MM.1S (cell line): Measurements from ENCODE around the gene TDP1.
"Not testable (repeated sequence)": the region's sequence is repeated elsewhere in the genome, so short reads cannot be mapped to it uniquely, and the experiment has no call there.

Experiments
- DNase-seq: peaks from one replicate; pipeline ENCODE4 v3.0.0-alpha.2; 2015
- H2AFZ ChIP-seq: fragments of 300-600 bp; sonication (generic); 2 replicates; pipeline ENCODE4 v1.6.0; 2016; ENCODE audit warnings: antibody characterized with exemption, low read length
- H3F3A ChIP-seq: fragments of 300-600 bp; sonication (generic); 2 replicates; pipeline ENCODE4 v1.6.1; 2016; ENCODE audit warnings: mild to moderate bottlenecking, antibody characterized with exemption, low read length, moderate library complexity, mixed read lengths; ENCODE audit not compliant: insufficient read depth
- H3K27ac ChIP-seq: fragments of 300-600 bp; sonication (generic); 2 replicates; pipeline ENCODE4 v1.5.1; 2016; ENCODE audit warnings: mild to moderate bottlenecking, low read length
- H3K27me3 ChIP-seq: fragments of 300-600 bp; sonication (generic); replicated peaks from 2 replicates; pipeline ENCODE4 v1.6.0; 2016; ENCODE audit warnings: low read length; ENCODE audit not compliant: insufficient read depth
- H3K36me3 ChIP-seq: fragments of 300-600 bp; sonication (generic); replicated peaks from 2 replicates; pipeline ENCODE4 v1.6.1; 2016; ENCODE audit warnings: mild to moderate bottlenecking, low read length, mixed read lengths; ENCODE audit not compliant: insufficient read depth
- H3K4me1 ChIP-seq: fragments of 300-600 bp; sonication (generic); 2 replicates; pipeline ENCODE4 v1.6.1; 2016; ENCODE audit warnings: low read length, mixed read lengths
- H3K4me2 ChIP-seq: fragments of 300-600 bp; sonication (generic); 2 replicates; pipeline ENCODE4 v1.6.0; 2016; ENCODE audit warnings: low read depth, low read length
- H3K4me3 ChIP-seq: fragments of 300-600 bp; sonication (generic); 2 replicates; pipeline ENCODE4 v1.5.1; 2016; ENCODE audit warnings: low read length, mixed read lengths
- H3K79me2 ChIP-seq: fragments of 300-600 bp; sonication (generic); 2 replicates; pipeline ENCODE4 v1.6.1; 2016; ENCODE audit warnings: mixed run types, low read length, mixed read lengths
- H3K9ac ChIP-seq: fragments of 300-600 bp; sonication (generic); 2 replicates; pipeline ENCODE4 v1.6.1; 2016; ENCODE audit warnings: low read length, mixed read lengths
- H3K9me2 ChIP-seq: fragments of 300-600 bp; sonication (generic); replicated peaks from 2 replicates; pipeline ENCODE4 v1.6.1; 2016; ENCODE audit warnings: mild to moderate bottlenecking, low read length, mixed read lengths; ENCODE audit not compliant: insufficient read depth
- H3K9me3 ChIP-seq: fragments of 300-600 bp; sonication (generic); replicated peaks from 2 replicates; pipeline ENCODE4 v1.6.1; 2016; ENCODE audit warnings: mild to moderate bottlenecking, low read length, mixed read lengths; ENCODE audit not compliant: insufficient read depth
- H4K20me1 ChIP-seq: fragments of 300-600 bp; sonication (generic); 2 replicates; pipeline ENCODE4 v1.6.1; 2016; ENCODE audit warnings: mild to moderate bottlenecking, low read length, moderate library complexity, mixed read lengths; ENCODE audit not compliant: insufficient read depth
- EZH2 ChIP-seq: fragments of 300-600 bp; sonication (generic); optimal IDR thresholded peaks from 2 replicates; pipeline ENCODE3; 2017; ENCODE audit warnings: low read depth, mild to moderate bottlenecking, antibody characterized with exemption, low read length, mixed read lengths
- EZH2phosphoT487 ChIP-seq: fragments of 300-600 bp; sonication (generic); IDR thresholded peaks from 2 replicates; pipeline ENCODE4 v1.6.1; 2018; ENCODE audit warnings: antibody characterized with exemption, low read length
- TF ChIP-seq, protein P1 (sequence below): fragments of 300-600 bp; sonication (generic); IDR thresholded peaks from 2 replicates; pipeline ENCODE4 v1.5.1; 2016; ENCODE audit warnings: antibody characterized with exemption, low read length, mixed read lengths

Gene TDP1

DNA sequence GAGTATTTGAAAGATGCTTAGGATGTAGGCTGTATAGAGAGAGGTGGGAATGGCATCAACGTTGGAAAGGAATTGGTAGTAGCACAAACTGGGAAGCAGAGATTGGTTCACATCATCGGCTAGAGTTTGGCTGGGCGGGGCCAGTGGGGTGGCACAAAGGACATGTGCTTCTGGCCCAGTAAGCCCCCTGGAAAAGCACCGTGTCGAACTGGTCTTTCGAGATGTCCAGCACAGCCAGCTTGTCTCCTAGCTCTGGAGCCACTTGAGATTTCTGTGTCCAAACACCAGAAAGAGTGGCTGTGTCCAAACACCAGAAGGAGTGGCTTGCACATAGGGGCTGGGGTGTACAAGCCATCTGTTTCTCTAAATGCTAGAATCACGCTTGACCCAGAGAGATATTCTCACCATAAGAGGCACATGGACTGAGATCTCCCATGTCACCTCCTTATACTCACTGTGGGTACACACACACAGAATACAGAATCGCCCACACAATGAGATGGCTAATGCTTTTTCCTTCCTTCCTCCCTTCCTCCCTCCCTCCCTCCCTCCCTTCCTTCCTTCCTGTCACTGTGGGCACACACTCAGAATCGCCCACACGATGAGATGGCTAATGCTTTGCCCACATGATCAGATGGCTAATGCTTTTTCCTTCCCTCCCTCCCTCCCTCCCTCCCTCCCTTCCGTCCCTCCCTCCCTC is 64.2 kb downstream of the TDP1 start:
- no peaks in the 10 kb centered on the region for H3K9me2 ChIP-seq
- H3K4me1 ChIP-seq, result no peaks in the 10 kb centered on the region
- H3K27ac ChIP-seq, result no peak overlapping the region
- H3K9ac ChIP-seq, result no peak overlapping the region
- no peaks in the 10 kb centered on the region for H4K20me1 ChIP-seq
- no peaks in the 10 kb centered on the region for H3K79me2 ChIP-seq
- TF ChIP-seq EZH2phosphoT487 (no peak), EZH2 (no peak)
- TF ChIP-seq, protein P1, sequence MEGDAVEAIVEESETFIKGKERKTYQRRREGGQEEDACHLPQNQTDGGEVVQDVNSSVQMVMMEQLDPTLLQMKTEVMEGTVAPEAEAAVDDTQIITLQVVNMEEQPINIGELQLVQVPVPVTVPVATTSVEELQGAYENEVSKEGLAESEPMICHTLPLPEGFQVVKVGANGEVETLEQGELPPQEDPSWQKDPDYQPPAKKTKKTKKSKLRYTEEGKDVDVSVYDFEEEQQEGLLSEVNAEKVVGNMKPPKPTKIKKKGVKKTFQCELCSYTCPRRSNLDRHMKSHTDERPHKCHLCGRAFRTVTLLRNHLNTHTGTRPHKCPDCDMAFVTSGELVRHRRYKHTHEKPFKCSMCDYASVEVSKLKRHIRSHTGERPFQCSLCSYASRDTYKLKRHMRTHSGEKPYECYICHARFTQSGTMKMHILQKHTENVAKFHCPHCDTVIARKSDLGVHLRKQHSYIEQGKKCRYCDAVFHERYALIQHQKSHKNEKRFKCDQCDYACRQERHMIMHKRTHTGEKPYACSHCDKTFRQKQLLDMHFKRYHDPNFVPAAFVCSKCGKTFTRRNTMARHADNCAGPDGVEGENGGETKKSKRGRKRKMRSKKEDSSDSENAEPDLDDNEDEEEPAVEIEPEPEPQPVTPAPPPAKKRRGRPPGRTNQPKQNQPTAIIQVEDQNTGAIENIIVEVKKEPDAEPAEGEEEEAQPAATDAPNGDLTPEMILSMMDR, result no peak
- H3K4me3 ChIP-seq, result no peak overlapping the region
- no peak overlapping the region for H3K4me2 ChIP-seq
- no peak overlapping the region for H2AFZ ChIP-seq
- DNase-seq, result no peak
- H3K36me3 ChIP-seq, result no peaks in the 10 kb centered on the region
- no peaks in the 10 kb centered on the region for H3K9me3 ChIP-seq
- no peaks in the 10 kb centered on the region for H3F3A ChIP-seq
- no peaks in the 10 kb centered on the region for H3K27me3 ChIP-seq

- H2AFZ ChIP-seq, result no peak overlapping the region
- H3K4me1 ChIP-seq, result no peaks in the 10 kb centered on the region
- no peaks in the 10 kb centered on the region for H3F3A ChIP-seq
- H3K27me3 ChIP-seq, result no peaks in the 10 kb centered on the region
- H3K9me2 ChIP-seq, result no peaks in the 10 kb centered on the region
- H3K4me3 ChIP-seq, result no peak overlapping the region
- no peaks in the 10 kb centered on the region for H4K20me1 ChIP-seq
- DNase-seq, result no peak
- no peaks in the 10 kb centered on the region for H3K9me3 ChIP-seq
- no peak overlapping the region for H3K27ac ChIP-seq
- no peak overlapping the region for H3K9ac ChIP-seq
- no peaks in the 10 kb centered on the region for H3K36me3 ChIP-seq
- no peak for TF ChIP-seq EZH2
- TF ChIP-seq, protein P1, result no peak
- no peak overlapping the region for H3K4me2 ChIP-seq
- no peaks in the 10 kb centered on the region for H3K79me2 ChIP-seq
Measured at GRCh38 chr14:90023176-90023896, 67.6 kb downstream of the TDP1 start.

DNA sequence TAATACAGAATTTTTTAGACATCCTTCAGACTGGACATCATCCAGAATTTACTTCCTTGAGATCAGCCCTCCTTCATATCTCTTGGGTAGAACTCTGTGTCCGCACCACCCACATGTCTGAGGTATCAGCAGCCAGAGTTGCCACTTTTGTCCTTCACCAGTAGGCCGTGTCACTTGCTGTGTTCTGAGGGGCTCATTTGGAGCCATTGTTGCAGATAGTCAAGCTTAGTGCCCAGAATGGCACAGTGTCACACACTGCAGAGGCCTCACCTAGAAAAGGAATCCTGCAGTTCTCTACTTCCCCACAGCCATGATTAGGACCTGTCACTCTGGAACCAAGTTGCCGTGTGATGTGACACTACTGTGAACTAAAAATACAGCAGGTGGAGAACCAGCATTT is 69.2 kb downstream of the TDP1 start:
- Histone ChIP-seq H3K27ac (no peak overlapping the region), H4K20me1 (no peaks in the 10 kb centered on the region), H3K4me1 (no peaks in the 10 kb centered on the region), H3K27me3 (no peaks in the 10 kb centered on the region), H2AFZ (no peak overlapping the region), H3F3A (no peaks in the 10 kb centered on the region), H3K4me3 (no peak overlapping the region), H3K9me2 (no peaks in the 10 kb centered on the region), H3K9me3 (no peaks in the 10 kb centered on the region), H3K4me2 (no peak overlapping the region), H3K79me2 (no peaks in the 10 kb centered on the region), H3K36me3 (no peaks in the 10 kb centered on the region), H3K9ac (no peak overlapping the region)
- TF ChIP-seq EZH2 (no peak), EZH2phosphoT487 (no peak)
- TF ChIP-seq, protein P1, result no peak
- DNase-seq, result no peak

DNA sequence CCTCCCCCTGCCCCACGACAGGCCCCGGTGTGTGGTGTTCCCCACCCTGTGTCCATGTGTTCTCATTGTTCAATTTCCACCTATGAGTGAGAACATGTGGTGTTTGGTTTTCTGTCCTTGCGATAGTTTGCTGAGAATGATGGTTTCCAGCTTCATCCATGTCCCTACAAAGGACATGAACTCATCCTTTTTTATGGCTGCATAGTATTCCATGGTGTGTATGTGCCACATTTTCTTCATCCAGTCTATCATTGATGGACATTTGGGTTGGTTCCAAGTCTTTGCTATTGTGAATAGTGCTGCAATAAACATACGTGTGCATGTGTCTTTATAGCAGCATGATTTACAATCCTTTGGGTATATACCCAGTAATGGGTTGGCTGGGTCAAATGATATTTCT is 70.9 kb downstream of the TDP1 start:
- H3K36me3 ChIP-seq, result not testable (repeated sequence)

More for the DNA sequence above, 70.9 kb downstream of the TDP1 start:
- not testable (repeated sequence) for H3F3A ChIP-seq, H2AFZ ChIP-seq, H3K27me3 ChIP-seq, H3K4me3 ChIP-seq, H3K27ac ChIP-seq, DNase-seq, H4K20me1 ChIP-seq, H3K9ac ChIP-seq, H3K4me1 ChIP-seq, H3K79me2 ChIP-seq, H3K9me2 ChIP-seq, H3K9me3 ChIP-seq, H3K4me2 ChIP-seq
